Measurements from ENCODE around the gene RPH3AL.

RPH3AL gene

GRCh38 chr17:301681-302299, 50.8 kb downstream of the RPH3AL start:
- no peak for DNase-seq (ENCODE audit: low read depth, low spot score)

GRCh38 chr17:300881-301280, 51.7 kb downstream of the RPH3AL start:
- DNase-seq (ENCODE audit: low read depth, low spot score) = no peak

DNA sequence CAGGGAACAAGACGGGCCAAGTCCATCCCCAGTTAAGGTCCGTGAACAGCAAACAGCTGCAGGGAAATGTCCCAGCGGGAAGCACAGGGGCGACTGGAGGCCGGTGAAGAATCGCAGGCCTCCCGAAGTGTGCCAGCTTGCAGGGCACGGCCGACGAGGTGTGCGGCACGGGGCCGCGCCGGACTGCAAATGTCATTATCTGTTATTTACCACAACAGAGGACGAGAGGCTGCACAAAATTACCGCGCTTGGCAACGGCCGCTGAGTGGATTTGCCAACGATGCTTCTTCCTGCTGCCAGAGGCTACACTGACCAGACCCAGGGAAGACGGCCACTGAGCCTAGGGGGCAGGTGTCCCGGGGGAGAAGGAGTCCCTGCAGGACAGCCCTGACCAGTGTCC, 53.1 kb downstream of the RPH3AL start:
- DNase-seq (ENCODE audit: low read depth, low spot score) = no peak

DNA sequence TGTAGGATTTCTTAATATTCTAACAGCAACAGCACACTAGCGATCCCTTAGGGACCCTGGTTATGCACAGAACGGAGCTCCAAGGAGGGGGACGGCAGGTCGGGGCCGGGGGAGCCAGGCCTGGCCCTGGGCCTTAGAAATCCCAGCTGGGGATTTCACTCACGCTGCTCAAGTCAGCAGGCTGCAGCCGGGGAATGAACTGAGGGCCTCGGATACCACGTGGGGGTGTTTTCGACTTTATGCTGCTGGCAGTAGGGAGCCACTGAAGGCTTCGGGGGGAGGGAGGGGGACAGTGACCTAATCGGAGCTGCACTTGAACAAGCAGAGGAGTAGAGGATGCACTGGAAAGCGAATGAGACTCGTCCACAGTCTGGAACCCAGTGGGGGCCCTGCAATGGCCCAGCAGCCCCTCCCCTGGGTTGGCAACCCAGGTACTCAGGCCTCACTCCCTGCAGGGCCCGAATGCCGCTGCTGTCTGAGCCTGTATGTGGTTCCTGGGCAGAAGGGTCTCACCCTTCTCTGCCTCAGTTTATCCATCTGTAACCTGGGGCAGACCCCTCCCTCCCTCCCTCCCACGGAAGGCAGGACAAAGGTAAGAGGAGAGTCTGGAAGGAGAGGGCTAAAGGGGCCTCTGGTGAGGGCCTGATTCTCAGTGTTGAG, 53.7 kb downstream of the RPH3AL start:
- no peak for DNase-seq (ENCODE audit: low read depth, low spot score)

DNA sequence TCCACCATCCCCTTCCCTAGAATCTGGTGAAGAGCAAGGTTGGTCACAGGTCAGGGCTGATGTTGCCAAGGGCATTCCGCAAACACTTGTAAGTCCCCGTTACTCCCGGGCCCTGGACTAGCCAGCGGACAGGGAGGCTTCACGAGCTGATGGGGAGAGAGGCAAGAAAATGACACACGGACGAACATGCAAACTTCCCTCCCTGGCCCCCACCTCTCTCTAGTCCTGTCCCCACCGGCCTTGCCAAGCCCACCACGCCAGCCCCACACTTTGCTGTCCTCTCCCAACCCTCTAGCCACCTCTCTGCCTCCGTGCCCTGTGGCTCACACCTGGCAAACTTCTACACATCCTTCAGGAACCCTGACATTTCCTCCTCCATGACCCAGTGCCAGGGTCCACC, 54.8 kb downstream of the RPH3AL start:
- DNase-seq (ENCODE audit: low read depth, low spot score) = no peak

- DNase-seq (ENCODE audit: low read depth, low spot score) = no peak
These were observed 55.5 kb downstream of the RPH3AL start for GRCh38 chr17:296906-297690.

- no peak for DNase-seq (ENCODE audit: low read depth, low spot score)
These were observed 56.2 kb downstream of the RPH3AL start for GRCh38 chr17:296379-296778.

DNA sequence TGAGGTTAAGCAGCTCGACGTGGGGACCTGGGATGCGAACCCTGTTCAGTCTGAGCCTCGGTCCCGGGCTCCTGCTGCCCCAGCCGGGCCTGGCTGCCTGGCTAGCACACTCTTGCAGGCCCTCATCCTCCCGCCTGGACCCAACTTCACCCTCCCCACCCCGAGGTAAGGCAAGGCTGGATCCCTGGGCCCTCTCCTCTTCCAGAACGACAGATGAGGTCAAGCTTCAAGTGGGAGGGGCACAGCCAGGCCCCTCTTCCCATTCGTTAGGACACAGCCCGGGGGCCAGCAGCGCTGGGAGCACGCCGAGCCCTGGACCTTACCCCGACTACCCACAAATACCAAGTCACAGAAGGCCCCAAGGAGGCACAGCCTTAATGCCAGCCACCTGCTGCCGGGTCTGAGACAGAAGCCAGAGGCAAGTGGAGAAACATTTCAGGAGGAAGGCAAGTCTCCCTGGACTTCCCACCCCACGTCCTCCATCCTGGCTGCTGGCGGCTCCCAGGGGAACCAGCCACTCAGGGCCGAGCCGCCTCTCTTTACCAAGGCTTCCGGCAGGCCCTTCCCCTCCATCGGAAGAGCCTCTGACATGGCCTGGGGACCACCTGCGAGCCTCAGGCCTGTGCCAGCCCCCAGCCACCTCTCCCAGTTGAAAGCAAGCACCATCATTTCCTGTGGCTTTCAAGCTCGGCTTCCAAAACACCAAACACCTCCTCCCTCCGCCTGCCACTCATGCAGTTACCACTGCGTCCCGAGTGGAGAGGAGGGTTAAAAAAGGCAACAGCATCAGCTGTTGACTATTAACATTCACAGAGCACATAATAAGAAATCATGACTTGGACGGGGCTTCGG, 59.9 kb downstream of the RPH3AL start:
- DNase-seq (ENCODE audit: low read depth, low spot score) = no peak

DNA sequence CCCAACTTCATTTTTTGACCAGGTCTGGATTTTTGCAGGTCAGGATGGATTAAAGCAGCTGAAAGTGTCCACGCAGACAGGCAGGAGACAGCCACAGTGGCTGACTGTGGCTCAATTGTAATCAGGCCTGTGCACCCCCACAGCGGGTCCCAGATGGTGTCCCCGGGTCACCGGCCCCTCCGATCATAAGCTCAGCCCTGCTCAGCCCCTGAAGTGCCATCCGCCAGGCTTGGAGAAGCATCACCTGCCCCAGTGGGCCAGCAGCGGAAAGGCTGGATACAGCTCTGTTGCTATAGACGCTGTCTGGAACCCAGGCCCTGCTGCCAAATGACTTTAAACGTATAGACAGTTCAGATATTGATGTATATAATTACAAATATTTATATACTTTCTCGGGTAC, 60.6 kb downstream of the RPH3AL start:
- no peak for DNase-seq (ENCODE audit: low read depth, low spot score)

DNA sequence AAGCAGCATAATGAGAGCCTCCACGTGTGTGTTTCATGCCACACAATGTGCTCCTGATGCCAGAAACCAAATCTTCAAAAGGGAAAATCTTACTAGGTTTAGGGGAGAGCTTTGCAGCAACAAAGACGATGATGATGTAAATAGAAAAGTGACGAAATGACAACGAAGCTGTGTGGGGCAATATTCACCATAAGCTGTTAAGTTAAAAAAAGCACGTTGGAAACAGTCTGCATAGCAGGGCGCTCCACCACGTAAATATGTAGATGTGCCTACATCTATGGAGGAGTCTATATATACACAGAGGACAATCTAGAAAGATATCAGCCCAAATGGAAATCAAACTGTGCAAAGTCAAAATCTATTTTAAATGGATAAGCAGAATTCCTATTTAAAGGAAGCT, 61.0 kb downstream of the RPH3AL start:
- DNase-seq (ENCODE audit: low read depth, low spot score) = no peak

GRCh38 chr17:290626-291025, 62.0 kb downstream of the RPH3AL start:
- no peak for DNase-seq (ENCODE audit: low read depth, low spot score)

GRCh38 chr17:290121-290521, 62.5 kb downstream of the RPH3AL start:
- no peak for DNase-seq (ENCODE audit: low read depth, low spot score)

GRCh38 chr17:289409-289808, 63.2 kb downstream of the RPH3AL start:
- DNase-seq (ENCODE audit: low read depth, low spot score) = no peak

GRCh38 chr17:288802-289356, 63.7 kb downstream of the RPH3AL start:
- no peak for DNase-seq (ENCODE audit: low read depth, low spot score)

- no peak for DNase-seq (ENCODE audit: low read depth, low spot score)
These were observed 66.0 kb downstream of the RPH3AL start for GRCh38 chr17:286571-286970.

DNA sequence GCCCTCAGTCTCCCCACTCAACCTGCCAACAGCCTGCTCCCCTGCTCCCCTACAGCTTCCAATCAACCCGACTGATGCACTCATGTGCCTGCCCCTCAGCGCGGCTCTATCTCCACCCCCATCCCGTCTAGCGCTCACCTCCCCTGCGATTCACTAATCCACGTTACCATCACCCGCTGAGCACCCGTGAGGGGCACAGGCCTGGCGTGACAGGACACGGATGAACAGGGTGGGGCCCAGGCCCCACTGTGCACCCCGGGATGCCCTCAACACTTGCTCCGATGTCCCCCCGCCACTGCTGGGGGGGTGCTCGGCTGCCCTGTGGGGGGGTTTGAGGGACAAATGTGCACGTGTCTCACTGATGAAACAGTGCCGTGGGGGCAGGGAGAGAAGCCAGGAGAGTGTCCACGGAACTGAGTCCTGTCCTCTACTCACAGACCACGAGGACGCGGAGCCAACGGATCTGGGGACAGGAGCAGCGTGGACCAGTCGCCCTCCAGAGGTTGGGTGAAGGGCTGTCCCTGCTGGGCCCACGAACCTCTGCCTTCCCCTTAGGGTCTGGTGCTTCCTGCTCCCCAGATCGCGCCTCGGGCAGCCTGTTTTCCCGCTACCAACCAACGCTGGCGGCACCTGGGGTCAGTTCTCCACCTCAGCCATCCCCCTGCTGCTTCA, 66.7 kb downstream of the RPH3AL start:
- no peak for DNase-seq (ENCODE audit: low read depth, low spot score)

- no peak for DNase-seq (ENCODE audit: low read depth, low spot score)
These were observed 67.8 kb downstream of the RPH3AL start for GRCh38 chr17:284676-285355.

DNA sequence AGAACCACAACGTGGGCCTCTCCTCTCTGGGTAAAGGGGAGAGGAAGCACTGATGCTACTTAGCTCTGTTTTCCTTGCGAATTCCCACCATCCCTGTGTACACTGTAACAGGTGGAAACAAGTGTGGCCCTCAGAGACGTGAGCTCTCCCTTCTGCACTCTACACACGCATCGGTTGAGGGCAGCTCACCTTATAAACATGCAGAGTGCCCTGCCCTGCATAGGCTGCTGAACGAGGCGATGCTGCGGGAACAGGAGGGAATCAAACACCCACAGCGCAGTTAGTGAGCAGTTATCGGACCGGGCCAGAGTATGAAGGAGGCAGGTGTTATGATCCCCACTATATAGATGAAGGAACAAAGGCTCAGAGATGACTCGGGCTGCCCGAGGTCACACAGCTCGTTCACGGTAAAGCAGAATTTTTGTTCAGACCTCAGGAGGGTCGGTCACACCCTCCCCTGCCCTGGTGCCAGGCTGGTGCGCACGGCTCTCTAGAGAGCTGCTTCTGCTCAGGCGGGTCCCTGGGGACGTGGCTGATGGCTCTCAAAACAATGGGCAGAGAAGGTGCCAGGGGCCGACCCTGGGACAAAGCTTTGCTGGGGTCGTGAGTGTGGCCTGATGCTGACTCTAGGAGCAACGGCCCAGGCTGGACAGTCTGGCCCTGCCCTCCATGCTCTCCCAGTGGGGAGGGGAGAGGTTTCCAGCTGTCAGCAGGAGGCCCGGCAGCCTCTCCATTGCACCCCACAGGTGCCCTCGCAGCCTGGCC, 68.5 kb downstream of the RPH3AL start:
- no peak for DNase-seq (ENCODE audit: low read depth, low spot score)

DNA sequence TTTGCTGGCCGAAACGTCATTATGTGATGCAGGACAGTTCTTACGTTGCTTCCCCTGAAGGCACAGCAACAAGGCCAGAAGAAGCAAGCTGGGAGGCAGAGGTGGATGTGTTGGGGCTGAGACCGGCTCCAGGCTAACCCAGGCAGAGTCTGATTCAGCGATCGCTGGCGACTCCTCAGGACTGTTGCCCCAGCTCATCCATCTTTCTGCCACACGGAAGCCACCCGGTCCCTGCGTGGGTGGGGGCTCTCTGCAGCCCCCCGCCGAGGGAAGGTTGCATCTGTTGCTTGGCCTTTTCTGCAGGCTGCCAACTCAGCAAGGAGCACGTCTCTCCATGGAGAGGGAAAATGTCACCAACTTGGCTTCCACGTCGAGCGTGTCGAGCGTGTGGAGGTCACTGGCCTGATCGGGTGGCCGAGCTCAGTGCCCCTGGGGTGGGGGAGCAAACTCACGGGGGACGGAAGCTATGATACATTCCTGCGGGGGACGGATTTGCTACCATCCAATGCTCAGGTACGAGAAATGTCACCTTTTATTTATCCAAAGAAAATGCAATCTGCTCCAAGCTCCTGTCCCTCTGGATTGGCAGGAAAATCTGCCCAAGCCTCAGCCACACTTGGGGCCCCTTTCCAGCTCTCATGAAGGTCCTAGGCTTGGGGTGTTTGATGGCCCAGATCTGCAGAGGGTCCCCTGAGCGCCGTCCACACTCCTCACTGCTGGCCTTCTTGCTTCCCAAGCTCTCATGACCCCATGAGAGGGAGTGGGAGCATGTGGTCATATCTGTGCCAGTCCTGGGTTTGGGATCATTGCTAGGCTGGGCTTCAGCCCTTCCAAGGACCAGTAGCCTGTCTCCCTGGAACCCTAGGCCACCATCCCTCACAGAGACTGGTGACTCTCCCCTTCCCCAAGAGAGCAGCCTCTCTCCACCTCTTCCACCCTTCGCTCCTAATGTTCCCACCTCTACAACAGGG, 69.4 kb downstream of the RPH3AL start:
- no peak for DNase-seq (ENCODE audit: low read depth, low spot score)

Data from astrocyte of the hippocampus (primary cell).